GM19193 (cell line): ENCODE data around the gene THRA.

Experiments
- POLR2A ChIP-seq: IDR thresholded peaks from 4 replicates; pipeline ENCODE4 v1.6.1; 2011; ENCODE audit not compliant: insufficient read depth, insufficient read length; ENCODE audit errors: extremely low read depth

THRA gene

DNA sequence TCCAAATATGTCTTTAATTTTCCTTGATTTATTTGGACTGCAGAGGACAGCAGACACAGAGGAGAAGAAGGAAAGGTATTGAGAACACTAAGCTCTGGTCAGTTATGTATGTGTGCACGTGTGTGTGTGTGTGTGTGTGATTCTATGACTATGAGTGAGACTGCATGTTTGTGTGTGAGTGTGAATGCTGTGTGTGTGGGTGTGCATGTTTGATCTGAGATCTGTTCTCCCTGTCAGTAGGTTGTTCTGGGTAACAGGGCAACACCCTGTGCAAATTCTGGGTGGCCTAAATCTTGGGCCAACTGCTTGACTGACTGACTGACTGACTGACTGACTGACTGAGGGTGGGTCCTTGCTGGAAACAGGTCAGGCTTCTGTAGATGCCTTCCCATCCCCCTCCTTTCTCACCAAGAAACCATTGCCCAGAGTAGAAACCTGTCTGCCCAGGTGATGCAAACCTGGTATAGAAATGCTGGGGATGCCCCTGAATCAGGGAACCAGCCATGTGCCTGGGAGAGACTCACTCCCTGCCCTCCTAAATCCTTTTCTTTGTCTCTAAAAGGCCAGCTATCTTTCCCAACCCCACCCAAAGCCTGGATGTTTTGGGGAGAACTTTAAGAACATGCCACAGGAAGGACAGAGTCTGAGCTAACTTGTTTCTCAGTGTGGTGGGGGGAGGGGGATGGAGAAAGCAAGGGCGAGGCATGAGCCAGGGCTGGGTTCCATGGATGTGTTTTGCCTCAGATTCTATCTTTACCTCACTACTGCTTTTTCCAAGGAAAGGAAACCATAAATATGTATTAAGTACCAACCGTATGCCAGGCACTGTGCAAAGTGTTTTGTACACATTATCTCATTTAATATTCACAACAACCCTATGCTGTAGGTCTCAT, 42.1 kb downstream of the THRA start:
- TF ChIP-seq POLR2A = no peak

DNA sequence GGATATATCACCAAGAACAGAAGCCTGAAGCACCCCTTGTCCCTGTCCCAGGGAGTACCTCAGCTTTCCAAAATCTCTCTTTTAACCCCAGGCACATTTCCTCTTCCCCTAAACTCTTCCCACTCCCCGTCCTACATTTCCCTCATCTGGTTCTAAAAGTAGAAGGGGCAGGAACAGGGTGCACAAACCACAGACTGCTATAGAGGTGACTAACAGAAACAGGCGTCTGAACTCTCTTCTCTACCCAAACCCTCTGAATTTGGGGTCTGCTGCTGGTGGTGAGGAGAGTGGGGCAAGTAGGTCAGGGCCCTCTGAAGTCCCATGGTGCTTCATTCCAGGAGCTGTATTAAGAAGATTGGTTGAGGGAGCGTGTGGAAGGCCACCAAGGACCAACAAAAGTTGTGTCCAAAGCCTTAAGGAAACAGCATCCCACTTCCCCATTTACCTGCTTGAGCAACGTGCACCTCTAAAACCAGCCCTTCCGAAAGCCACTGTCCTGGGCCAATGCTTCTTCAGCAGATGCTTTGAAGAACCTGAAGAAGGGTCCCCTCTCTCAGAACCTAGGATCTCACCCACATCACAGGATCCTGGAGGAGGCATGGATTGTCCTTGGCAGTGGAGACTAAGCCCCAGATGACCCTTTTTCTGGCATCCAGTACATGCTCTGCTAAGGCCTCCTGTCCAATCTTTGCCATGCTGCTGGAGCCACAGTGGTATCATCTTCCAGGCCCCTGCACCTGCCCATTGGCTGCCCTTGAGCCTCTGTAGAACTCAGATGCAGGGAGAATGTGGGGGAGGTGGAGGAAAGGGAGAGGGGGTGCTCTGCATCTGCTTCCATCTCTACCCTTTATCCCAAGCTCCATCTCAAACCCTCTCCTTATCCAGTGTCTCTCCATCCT, 43.3 kb downstream of the THRA start:
- TF ChIP-seq POLR2A = no peak

DNA sequence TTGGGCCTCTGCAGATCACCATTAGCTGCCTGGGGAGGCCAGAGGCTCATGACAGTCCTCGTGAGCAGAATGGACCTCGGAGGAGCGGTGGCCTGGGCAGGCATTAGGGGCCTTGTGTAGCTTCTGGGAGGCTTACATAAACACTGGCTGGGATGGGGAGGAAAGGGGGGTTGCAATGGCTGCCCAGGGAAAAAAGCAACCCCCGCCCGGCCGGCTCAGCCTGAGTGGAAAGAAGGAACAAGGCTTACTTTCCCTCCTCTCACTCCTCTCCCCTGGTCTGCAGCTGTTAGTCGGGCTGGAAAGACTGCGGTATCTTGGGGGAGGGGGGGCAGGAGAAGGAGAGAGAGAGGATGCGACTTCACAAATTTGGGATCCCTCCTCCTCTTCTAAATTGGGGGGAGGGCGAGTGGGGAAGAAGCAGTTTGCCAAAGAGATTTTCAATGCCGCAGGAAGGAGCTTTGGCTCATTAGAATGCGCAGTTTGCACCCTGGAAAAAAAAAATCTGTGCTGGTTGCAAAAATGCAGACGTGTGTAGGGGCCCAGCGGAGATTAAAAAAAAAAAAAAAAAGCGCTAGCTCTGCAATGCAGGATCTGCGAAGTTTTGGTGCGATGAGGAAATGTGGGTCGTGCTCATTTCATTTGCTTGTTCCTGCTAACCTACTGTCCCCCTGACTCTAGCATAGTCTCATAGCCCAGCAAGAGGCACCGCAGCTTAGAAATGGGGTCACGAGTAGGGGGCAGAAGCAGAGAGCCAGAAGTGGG, 44.2 kb downstream of the THRA start:
- no peak for TF ChIP-seq POLR2A

DNA sequence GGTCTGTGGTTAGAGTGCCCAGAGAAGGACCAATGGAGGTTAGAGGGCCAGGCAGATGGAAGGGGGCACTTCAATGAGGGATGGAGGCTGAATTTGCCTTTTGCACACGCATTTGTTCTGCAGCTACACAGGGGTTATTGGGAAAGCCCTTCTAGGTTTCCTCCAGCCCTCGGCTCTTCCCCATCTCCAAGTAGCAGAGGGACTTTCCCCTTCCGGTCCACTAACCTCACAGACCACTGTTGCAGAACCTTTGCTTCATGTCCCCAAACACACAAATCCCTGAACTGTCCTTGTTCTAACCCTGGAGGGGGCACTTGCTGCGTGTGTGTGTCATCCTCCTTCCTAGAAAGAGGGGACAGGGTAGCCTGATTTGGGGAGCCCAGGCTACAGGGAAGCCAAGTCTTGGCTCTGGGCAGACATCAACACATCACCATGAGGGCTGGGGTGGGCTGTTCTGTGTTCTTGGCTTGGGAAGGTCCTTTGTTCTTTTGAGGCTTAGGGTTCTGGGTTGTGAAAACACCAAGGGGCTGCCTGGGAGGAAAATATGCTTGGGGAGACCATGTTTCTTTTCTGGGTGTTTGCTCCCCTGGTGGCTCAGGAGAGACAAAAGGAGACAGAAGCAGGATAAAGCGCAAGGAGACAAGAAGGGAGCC, 44.9 kb downstream of the THRA start:
- TF ChIP-seq POLR2A = no peak

DNA sequence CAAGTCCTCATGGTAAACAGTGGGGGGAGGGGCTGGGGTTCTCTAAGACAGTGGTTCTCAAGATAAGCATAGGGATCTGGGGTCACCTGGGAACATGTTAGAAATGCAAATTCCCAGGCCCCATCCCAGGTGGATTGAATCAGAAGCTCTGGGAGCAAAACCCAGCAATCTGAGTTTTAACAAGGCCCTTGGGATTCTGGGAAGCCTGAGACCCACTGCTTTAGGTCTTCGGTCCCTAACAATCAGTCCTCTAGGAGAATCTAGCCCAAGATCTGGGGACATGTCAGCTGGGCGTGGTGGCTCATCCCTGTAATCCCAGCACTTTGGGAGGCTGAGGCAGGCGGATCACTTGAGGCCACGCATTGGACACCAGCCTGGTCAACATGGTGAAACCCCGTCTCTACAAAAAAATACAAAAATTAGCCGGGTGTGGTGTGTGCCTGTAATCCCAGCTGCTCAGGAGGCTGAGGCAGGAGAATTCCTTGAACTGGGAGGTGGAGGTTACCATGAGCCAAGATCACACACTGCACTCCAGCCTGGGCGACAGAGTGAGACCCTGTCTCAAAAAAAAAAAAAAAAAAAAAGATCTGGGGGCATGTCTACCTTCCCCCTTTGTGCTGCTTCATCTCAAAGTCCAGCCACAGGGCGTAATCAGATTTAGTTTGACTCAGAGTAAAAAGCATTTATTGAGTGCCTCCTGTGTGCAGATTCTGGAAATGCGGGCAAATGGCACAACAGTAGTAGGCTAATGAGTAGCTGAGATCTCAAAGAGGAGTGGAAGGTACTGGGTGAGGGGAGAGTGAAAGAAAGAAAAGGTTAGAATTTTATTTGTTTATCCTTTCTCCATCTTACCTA, 46.4 kb downstream of the THRA start:
- TF ChIP-seq POLR2A = no peak

DNA sequence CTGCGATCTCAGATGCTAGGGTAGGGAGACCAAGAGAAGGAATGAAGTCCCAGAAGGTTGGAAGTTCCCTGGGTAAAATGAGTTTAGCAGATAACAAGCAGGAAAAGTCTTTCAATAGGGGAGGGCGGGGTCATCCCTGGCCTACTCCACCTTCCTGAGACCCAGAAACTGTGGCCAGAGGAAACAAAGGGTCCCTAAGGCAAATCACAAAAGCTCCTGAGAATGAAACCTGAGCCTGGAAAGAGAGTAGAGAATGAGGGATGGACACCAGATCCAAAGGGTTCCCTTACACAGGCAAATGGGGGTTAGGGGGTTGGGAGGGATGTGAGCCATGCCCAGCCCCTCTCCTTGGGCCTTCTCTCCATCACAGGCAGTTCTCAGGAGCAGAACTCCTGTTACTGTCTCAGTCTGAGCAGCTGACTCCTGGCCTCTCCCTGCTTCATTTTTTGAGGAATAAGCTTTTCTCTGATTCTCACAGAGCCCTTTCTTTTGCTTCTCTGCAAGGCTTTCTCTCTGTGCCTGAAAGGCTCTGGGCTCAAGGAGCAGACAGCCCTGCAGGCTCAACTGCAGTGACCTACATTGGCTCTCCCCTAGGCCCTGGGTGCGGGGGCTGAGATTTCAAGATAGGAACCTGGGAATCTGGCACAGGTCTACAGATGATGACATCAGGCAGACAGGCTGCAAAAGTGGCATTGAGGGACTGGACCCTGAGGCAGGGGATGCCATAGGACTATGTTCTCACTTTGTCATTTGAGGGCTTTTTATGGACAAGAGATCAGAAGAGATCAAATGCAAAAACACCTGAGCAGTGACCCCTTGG, 47.5 kb downstream of the THRA start:
- TF ChIP-seq POLR2A = no peak

DNA sequence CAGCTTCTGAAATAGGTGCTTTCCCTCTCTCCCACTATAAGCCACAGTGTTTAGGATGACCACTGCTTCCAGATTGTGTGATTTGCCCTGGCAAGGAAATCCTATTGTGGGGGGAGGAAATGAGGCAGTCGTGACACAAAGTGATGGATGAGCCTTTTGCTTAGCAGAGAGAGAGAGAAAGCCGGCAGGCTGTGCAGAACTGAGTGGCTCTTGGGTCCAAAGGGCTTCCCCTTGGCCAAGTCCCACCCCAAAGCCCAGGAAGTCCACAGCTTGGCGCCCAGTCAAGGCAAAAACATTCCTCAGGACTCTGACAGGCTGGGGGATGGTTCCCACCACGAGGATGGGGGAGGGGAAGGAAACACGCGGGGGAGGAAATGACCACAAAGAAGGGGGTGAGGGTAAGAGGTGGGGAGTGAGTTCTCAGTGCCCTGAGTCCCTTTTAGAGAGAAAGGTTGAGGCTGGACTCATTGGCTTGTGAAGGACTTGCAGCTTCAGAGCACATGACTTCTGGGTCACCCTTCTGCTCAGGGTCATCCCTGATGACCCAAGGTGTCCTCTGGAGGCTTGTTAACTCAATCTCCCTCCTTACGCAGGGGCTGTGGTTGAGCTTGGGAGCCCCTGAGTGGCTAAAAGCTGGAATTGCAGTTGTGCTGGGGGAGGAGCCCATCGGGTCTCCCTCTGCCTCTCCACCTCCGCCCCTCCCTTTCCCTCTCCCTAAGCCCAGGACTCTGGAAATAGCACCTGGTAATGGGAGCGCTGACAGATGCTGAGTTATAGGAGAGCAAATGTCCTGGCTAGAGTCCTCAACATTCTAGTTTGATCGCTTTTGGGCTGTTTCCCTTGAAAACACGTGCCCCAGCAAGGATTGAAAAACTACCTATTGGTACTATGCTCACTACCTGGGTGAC, 48.7 kb downstream of the THRA start:
- peak; percentile 32 for TF ChIP-seq POLR2A

DNA sequence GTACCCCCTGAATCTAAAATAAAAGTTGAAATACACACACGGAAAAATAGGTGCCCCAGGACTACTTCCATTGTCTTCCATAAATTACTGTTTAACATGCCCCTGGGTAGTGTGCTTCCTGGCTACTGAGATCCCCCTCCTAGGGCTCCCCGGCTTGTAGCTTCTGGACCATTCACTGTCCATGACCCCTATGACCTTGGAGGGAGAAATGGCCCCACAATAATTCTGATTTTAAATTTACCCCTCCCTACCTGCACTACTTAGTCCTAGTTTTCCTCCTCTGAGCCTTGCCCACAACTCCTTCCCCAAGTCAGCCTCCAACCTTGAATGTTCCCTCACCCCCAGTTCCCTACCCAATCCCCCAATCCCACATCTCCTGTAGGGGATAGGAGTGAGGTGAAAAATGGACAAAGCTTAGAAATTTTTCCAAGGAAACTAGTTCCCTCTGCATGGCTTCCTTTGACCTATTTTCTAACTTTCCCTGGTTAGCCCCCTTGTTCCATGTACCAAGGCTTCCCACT, 49.5 kb downstream of the THRA start:
- TF ChIP-seq POLR2A = no peak

DNA sequence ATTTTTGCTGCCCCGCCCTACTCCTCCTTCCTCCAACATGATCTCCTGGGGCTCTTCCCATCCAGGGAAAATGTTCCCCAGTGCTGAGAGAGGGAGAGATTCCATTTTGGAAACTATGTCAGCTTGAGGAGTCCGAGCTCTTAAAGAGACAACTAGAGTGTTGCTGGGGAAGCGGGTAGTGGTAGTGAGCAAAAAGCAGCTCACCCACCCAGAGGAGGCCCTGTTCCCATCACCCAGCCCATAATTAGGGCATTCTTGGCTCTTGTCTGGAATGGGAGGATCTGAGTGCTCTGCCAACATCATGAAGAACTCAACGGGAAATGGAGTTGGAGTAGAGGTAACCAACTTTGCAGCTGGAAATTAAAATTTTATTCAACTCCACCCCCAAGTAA, 49.9 kb downstream of the THRA start:
- no peak for TF ChIP-seq POLR2A

DNA sequence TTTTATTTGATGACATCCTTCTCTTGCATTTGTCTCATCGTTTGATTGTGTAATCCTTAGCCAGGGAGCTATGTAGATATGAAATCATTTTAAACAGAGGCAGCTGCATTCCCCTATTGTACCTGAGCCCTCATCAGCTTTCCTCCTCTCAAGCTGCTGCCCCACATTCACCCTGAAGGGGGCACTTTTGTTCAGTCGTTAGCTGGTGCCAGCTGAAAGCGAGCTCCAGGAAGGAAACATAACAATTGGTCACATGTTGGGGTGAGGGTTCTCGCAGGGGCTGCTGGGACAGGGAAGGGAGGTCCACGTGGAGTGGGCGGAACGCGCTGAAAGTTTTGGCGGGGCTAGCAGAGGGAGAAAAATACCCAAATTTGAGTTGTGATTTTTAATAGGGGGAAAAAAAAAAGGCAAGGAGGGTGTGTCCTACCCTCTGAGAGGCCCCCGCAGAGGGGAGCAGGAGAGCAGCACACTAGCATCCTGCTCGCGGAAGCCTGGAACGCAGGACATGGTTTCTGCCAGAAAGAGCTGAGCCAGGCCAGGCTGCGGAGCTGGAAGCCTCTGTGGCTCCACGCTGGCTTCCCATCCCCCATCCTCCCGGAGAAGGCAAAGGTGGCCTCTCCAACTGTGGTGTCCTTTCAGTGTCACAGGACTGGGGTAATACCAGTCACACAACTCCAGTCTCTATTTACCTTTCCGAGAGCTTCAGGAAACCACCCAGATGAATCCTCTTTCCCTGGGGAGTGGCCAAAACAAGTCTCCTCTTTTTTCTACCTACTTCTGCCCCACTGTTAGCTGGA, 50.5 kb downstream of the THRA start:
- peak; percentile 54 for TF ChIP-seq POLR2A

DNA sequence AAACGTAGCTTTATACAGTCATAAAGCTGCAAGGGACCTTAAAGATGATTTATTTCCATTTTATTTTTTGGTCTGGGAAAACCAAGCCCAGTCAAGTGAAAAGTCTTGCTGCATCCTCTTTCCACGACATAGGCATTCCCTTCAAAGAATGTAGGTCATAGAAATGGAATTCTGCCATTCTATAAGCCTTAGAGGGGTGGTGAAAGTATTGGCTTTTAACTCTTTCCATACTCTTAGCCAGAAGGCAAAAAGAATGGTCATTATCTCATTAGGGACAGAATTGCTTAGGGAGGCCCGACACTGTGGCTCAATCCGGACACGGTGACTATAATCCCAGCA, 51.1 kb downstream of the THRA start:
- TF ChIP-seq POLR2A = no peak

DNA sequence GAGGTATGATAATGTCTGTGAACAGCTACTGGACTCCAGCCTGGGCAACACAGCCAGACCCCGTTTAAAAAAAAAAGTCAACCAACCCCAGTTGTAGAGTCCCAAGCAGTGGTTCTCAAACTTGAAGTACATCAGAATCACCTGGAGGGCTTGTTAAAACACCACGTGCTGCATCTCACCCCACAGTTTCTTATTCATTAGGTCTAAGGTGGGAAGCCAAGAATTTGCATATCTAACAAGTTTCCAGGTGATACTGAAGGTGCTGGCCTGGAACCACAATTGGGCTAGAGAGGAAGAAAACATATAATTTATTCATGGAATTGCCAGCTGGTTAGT, 52.3 kb downstream of the THRA start:
- TF ChIP-seq POLR2A = no peak
